Neural progenitor cell (in vitro differentiated cells): ENCODE data around the gene COL26A1. TPM values are rescaled to one million over a fixed set of nuclear protein-coding genes. Genes with fewer than 3 reads are reported as not detected.
A peak's percentile ranks its signal among the peaks of the same experiment; 100 is the strongest.

Source experiments
- DNase-seq: peaks from one replicate; pipeline ENCODE4 v3.0.0-alpha.2; 2016; ENCODE audit warnings: low spot score
- H2AFZ ChIP-seq: fragments of 200-600 bp; sonication (generic); replicated peaks from 2 replicates; pipeline ENCODE4 v1.6.1; 2016; ENCODE audit warnings: antibody characterized with exemption
- H3F3A ChIP-seq: fragments of 200-600 bp; sonication (generic); 2 replicates; pipeline ENCODE4 v1.6.1; 2016; ENCODE audit warnings: antibody characterized with exemption, low read depth
- H3K27ac ChIP-seq: fragments of 200-600 bp; sonication (generic); 2 replicates; pipeline ENCODE4 v1.5.1; 2016; ENCODE audit warnings: mild to moderate bottlenecking
- H3K27me3 ChIP-seq: fragments of 200-600 bp; sonication (generic); 2 replicates; pipeline ENCODE4 v1.6.1; 2016; ENCODE audit warnings: mild to moderate bottlenecking, moderate library complexity
- H3K36me3 ChIP-seq: fragments of 200-600 bp; sonication (generic); 2 replicates; pipeline ENCODE4 v1.5.1; 2016
- H3K4me1 ChIP-seq: fragments of 200-600 bp; sonication (generic); 2 replicates; pipeline ENCODE4 v1.6.1; 2016; ENCODE audit warnings: mixed run types
- H3K4me2 ChIP-seq: fragments of 200-600 bp; sonication (generic); 2 replicates; pipeline ENCODE4 v1.6.1; 2016
- H3K4me3 ChIP-seq: fragments of 200-600 bp; sonication (generic); 2 replicates; pipeline ENCODE4 v1.5.1; 2016
- H3K79me2 ChIP-seq: fragments of 200-600 bp; sonication (generic); 2 replicates; pipeline ENCODE4 v1.6.1; 2016; ENCODE audit warnings: low read depth
- H3K9ac ChIP-seq: fragments of 200-600 bp; sonication (generic); 2 replicates; pipeline ENCODE4 v1.6.1; 2016
- H3K9me3 ChIP-seq: fragments of 200-600 bp; sonication (generic); 2 replicates; pipeline ENCODE4 v1.5.1; 2016; ENCODE audit warnings: low read depth
- H4K20me1 ChIP-seq: fragments of 200-600 bp; sonication (generic); 2 replicates; pipeline ENCODE4 v1.6.1; 2016; ENCODE audit warnings: low read depth
- H3K27ac Mint-ChIP-seq: 3 replicates; pipeline ENCODE4 v1.8.0; 2021; ENCODE audit warnings: mixed read lengths
- H3K27me3 Mint-ChIP-seq: 2 replicates; pipeline ENCODE4 v1.8.0; 2022; ENCODE audit warnings: low read depth, mild to moderate bottlenecking, inconsistent platforms, moderate library complexity, mixed read lengths; ENCODE audit not compliant: insufficient read depth
- H3K36me3 Mint-ChIP-seq: 3 replicates; pipeline ENCODE4 v1.8.0; 2021; ENCODE audit warnings: mixed read lengths
- H3K4me1 Mint-ChIP-seq: 3 replicates; pipeline ENCODE4 v1.8.0; 2021; ENCODE audit warnings: mixed read lengths
- H3K4me3 Mint-ChIP-seq: 3 replicates; pipeline ENCODE4 v1.8.0; 2021; ENCODE audit warnings: mild to moderate bottlenecking, moderate library complexity, mixed read lengths
- H3K9me3 Mint-ChIP-seq: 3 replicates; pipeline ENCODE4 v1.8.0; 2020; ENCODE audit warnings: mixed read lengths
- EZH2 ChIP-seq: fragments of 200-600 bp; sonication (generic); IDR thresholded peaks from 2 replicates; pipeline ENCODE4 v1.6.1; 2017; ENCODE audit warnings: antibody characterized with exemption, mild to moderate bottlenecking, moderate library complexity
- EZH2phosphoT487 ChIP-seq: fragments of 200-600 bp; sonication (generic); IDR thresholded peaks from 2 replicates; pipeline ENCODE4 v1.6.1; 2017; ENCODE audit warnings: antibody characterized with exemption
- total RNA-seq: library from RNA; depleted of rRNA; stranded (reverse); fragments of >200 nt; gene quantifications from 2 replicates; pipeline ENCODE4 v1.2.3, GENCODE V29; 2015; ENCODE audit warnings: low replicate concordance
- TF ChIP-seq, protein P1 (sequence below): fragments of 200-600 bp; sonication (generic); IDR thresholded peaks from 2 replicates; pipeline ENCODE4 v1.5.1; 2017; ENCODE audit warnings: antibody characterized with exemption, mild to moderate bottlenecking

The COL26A1 gene
- total RNA-seq, 1 donor from 2014 or later: 26.7 TPM

DNA sequence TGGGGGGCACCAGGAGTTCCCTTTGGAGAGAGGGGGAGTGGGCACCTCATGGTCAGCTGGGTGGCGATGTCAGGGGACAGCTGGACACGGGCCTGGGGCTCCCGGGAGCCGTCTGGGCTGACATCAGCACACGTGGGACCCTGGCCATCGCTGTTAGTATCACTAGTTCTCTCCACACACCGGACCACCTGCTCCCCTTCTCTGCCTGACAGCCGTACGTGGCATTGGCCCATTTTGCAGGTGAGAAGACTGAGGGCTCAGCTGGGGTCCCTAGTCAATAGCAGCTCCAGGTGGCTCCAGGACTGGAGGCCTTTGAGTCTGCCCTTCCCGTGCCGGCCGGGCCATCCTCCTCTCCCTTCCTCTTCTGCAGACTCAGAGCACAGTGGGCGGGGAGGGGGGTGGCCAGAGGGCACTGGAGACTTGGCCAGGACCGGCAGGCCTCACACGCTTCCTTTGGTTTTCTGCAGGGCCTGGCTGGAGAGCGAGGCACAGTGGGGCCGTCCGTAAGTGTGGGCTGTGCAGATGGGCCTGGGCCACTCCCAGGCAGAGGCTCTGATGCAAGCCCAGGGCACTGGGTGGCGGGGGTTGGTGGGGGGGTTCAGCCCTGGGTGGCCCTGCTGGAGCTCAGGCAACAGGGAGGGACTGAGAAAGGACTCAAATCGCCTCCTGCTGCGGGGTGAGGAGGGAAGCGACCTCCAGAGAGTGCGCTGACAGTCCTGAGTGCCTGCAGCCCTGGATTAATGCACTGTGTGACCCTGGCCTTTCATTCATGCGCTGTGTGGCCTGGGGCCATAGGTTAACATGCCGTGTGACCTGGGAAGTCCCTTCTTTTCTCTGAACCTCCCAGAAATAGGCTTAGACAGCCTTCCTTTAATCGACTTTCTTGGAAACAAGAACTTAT is 188.2 kb downstream of the COL26A1 start:
- Histone ChIP-seq H3K79me2 (no peaks in the 10 kb centered on the region), H3K9me3 (no peaks in the 10 kb centered on the region), H3K9ac (no peak overlapping the region), H3K4me3 (no peak overlapping the region), H2AFZ (no peak overlapping the region), H3K4me2 (no peak overlapping the region), H3K4me1 (no peaks in the 10 kb centered on the region), H3F3A (peaks cover 5% of the 10 kb centered on the region), H3K27me3 (no peaks in the 10 kb centered on the region), H3K27ac (peak overlapping the region; percentile 39), H3K36me3 (no peaks in the 10 kb centered on the region), H4K20me1 (peaks cover 26% of the 10 kb centered on the region)
- peak; percentile 84 for DNase-seq
- peaks cover 9% of the 10 kb centered on the region for H3K4me1 Mint-ChIP-seq
- no peak overlapping the region for H3K4me3 Mint-ChIP-seq
- H3K27me3 Mint-ChIP-seq: peaks cover 34% of the 10 kb centered on the region
- no peaks in the 10 kb centered on the region for H3K9me3 Mint-ChIP-seq
- H3K27ac Mint-ChIP-seq: no peak overlapping the region
- TF ChIP-seq, protein P1, sequence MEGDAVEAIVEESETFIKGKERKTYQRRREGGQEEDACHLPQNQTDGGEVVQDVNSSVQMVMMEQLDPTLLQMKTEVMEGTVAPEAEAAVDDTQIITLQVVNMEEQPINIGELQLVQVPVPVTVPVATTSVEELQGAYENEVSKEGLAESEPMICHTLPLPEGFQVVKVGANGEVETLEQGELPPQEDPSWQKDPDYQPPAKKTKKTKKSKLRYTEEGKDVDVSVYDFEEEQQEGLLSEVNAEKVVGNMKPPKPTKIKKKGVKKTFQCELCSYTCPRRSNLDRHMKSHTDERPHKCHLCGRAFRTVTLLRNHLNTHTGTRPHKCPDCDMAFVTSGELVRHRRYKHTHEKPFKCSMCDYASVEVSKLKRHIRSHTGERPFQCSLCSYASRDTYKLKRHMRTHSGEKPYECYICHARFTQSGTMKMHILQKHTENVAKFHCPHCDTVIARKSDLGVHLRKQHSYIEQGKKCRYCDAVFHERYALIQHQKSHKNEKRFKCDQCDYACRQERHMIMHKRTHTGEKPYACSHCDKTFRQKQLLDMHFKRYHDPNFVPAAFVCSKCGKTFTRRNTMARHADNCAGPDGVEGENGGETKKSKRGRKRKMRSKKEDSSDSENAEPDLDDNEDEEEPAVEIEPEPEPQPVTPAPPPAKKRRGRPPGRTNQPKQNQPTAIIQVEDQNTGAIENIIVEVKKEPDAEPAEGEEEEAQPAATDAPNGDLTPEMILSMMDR: no peak
- TF ChIP-seq EZH2: no peak
- no peak for TF ChIP-seq EZH2phosphoT487
- peaks cover 16% of the 10 kb centered on the region for H3K36me3 Mint-ChIP-seq

DNA sequence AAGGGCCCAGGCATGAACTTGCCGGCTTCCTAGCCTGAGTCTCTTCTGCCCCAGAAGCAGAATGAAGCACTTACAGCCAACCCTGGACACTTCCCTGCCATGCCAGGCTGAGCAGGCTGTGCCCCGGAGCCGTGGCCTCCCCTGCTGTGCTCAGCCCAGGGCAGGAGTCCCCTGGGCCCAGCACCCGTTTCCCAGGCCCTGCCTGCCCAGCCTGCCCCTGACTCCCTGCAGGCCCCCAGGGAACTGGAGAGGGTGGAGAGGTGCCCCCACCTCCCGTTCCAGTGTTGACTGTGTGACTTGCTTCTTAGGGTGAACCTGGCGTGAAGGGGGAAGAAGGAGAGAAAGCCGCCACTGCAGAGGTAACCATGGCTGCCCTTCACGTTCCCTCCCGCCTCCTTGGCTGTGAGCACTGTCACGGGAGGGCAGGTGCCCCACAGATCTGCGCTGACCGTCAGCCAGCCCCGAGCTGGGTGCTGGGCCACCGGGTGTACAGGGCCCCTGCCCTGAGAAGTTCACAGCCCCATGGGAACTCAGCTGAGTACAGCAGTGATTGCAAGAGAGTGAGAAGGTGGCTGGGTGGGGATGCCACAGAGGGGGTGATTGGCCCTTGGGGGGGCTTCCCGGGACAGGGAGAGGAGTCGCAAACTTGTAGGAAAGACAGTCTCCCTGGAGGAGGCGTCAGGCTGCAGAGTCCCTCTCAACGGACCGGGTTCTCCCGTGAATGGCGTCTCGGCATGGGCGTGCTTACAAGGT is 190.5 kb downstream of the COL26A1 start:
- no peak overlapping the region for H3K27ac Mint-ChIP-seq
- TF ChIP-seq EZH2 (no peak), EZH2phosphoT487 (no peak)
- TF ChIP-seq, protein P1: no peak

DNA sequence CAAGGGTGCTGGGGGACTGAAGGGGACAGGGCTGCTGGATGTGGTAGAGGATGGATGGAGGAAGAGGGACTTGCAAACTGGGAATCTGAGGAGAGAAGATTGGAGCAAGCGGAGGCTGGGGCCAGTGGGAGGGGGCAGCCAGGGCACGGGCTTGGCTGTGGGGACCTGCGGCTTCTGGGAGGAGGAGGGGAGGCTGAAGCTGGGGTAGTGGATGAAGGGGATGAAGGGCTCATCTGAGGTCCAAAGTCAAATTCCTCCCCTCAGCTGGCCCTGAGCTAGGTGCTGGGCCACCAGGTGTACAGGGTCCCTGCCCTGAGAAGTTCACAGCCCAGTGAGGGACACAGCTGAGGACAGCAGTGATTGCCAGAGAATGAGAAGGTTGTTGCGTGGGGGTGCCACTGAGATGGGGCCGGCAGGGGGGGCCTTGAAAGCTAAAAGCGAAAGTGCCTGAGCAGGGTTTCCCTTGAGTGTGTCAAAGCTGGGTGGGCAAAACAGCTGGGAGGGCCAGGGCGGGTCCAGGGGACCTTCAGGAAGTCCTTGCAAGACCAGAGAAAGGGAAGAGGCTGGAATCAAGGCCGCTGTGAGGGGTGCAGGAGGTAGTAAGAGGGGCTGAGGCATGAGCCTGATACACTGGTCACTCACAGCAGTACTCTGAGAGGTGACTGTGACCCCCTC is 191.2 kb downstream of the COL26A1 start:
- Histone ChIP-seq H4K20me1 (peaks cover 26% of the 10 kb centered on the region), H3K9ac (no peak overlapping the region), H3K4me3 (no peak overlapping the region), H3K27ac (no peak overlapping the region), H3K4me2 (no peak overlapping the region), H2AFZ (no peak overlapping the region), H3K79me2 (no peaks in the 10 kb centered on the region), H3K4me1 (no peaks in the 10 kb centered on the region), H3F3A (peaks cover 5% of the 10 kb centered on the region), H3K36me3 (no peaks in the 10 kb centered on the region), H3K9me3 (no peaks in the 10 kb centered on the region), H3K27me3 (no peaks in the 10 kb centered on the region)
- Mint-ChIP-seq H3K9me3 (no peaks in the 10 kb centered on the region), H3K4me3 (no peak overlapping the region), H3K27me3 (peaks cover 33% of the 10 kb centered on the region), H3K36me3 (peaks cover 16% of the 10 kb centered on the region), H3K4me1 (peaks cover 13% of the 10 kb centered on the region), H3K27ac (no peak overlapping the region)
- no peak for DNase-seq
- TF ChIP-seq EZH2 (no peak), EZH2phosphoT487 (no peak)
- TF ChIP-seq, protein P1: no peak

More for the DNA sequence above, 190.5 kb downstream of the COL26A1 start:
- Histone ChIP-seq H3K4me1 (no peaks in the 10 kb centered on the region), H3K9ac (no peak overlapping the region), H3K27me3 (no peaks in the 10 kb centered on the region), H3K9me3 (no peaks in the 10 kb centered on the region), H2AFZ (no peak overlapping the region), H3K4me2 (no peak overlapping the region), H4K20me1 (peaks cover 26% of the 10 kb centered on the region), H3K27ac (no peak overlapping the region), H3K4me3 (no peak overlapping the region), H3K79me2 (no peaks in the 10 kb centered on the region), H3K36me3 (no peaks in the 10 kb centered on the region), H3F3A (peaks cover 5% of the 10 kb centered on the region)
- Mint-ChIP-seq H3K27me3 (peaks cover 33% of the 10 kb centered on the region), H3K4me3 (no peak overlapping the region), H3K9me3 (no peaks in the 10 kb centered on the region), H3K4me1 (peaks cover 10% of the 10 kb centered on the region), H3K36me3 (peaks cover 17% of the 10 kb centered on the region)
- DNase-seq: no peak
